ENCODE data around the gene TM4SF5. TPM values are rescaled to one million over a fixed set of nuclear protein-coding genes. Genes with fewer than 3 reads are reported as not detected.

TM4SF5 gene
- polyA plus RNA-seq, 1 of the 3 experiments (the other 2 are of a cell fraction), result not detected

- Histone ChIP-seq H3K4me1 (ENCODE audit: control insufficient read depth in 1 of 2, insufficient read depth in 2 of 2, low read depth in 1 of 2, low read length in 1 of 2) (peaks cover 0 to 7% of the 10 kb centered on the region in 2 experiments; a peak in 1 of 4 replicates), H3K4me2 (no peak overlapping the region), H4K20me1 (ENCODE audit: insufficient read depth) (no peaks in the 10 kb centered on the region), H2AFZ (ENCODE audit: low read depth) (no peak overlapping the region), H3K9me3 (no peaks in the 10 kb centered on the region), H3K9ac (no peak overlapping the region), H3K9me2 (no peaks in the 10 kb centered on the region), H3K79me2 (ENCODE audit: insufficient read depth) (no peaks in the 10 kb centered on the region), H3K27ac (ENCODE audit: low read depth in 2 of 2, low read length in 1 of 2) (no peak overlapping the region), H3K4me3 (ENCODE audit: low read depth in 2 of 2, low read length in 1 of 2) (no peak overlapping the region), H3F3A (replicated peaks; ENCODE audit: insufficient read depth) (peaks cover 11% of the 10 kb centered on the region), H3K27me3 (ENCODE audit: insufficient read depth) (peaks cover 47% of the 10 kb centered on the region), H3K36me3 (replicated peaks in 1 of 2; ENCODE audit: control insufficient read depth in 1 of 2, insufficient read depth in 2 of 2, low read length in 1 of 2) (no peaks in the 10 kb centered on the region)
- no peak for TF ChIP-seq PBX3 (IDR thresholded peaks at IDR 0.05)
- TF ChIP-seq REST (IDR thresholded peaks at IDR 0.05; ENCODE audit: low read depth, low read length), result no peak
- no peak for TF ChIP-seq JUND (IDR thresholded peaks at IDR 0.05)
- TF ChIP-seq CTCF (IDR thresholded peaks at IDR 0.05), result no peak
- no peak for TF ChIP-seq ELF1 (IDR thresholded peaks at IDR 0.05)
- TF ChIP-seq IRF3 (IDR thresholded peaks at IDR 0.05; ENCODE audit: low read depth, low read length), result no peak
- no peak for TF ChIP-seq TAF1 (IDR thresholded peaks at IDR 0.05; ENCODE audit: borderline replicate concordance, low read depth, low read length)
- TF ChIP-seq USF1 (IDR thresholded peaks at IDR 0.05; ENCODE audit: borderline replicate concordance, low read depth), result no peak
- no peak for TF ChIP-seq EP300 (IDR thresholded peaks at IDR 0.05; ENCODE audit: borderline replicate concordance in 1 of 2, low read depth in 1 of 2, low read length in 1 of 2)
- TF ChIP-seq, protein P1, sequence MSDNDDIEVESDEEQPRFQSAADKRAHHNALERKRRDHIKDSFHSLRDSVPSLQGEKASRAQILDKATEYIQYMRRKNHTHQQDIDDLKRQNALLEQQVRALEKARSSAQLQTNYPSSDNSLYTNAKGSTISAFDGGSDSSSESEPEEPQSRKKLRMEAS (IDR thresholded peaks at IDR 0.05; ENCODE audit: low read depth), result no peak
- TF ChIP-seq RAD21 (IDR thresholded peaks at IDR 0.05; ENCODE audit: low read length), result no peak
- TF ChIP-seq, protein P2, sequence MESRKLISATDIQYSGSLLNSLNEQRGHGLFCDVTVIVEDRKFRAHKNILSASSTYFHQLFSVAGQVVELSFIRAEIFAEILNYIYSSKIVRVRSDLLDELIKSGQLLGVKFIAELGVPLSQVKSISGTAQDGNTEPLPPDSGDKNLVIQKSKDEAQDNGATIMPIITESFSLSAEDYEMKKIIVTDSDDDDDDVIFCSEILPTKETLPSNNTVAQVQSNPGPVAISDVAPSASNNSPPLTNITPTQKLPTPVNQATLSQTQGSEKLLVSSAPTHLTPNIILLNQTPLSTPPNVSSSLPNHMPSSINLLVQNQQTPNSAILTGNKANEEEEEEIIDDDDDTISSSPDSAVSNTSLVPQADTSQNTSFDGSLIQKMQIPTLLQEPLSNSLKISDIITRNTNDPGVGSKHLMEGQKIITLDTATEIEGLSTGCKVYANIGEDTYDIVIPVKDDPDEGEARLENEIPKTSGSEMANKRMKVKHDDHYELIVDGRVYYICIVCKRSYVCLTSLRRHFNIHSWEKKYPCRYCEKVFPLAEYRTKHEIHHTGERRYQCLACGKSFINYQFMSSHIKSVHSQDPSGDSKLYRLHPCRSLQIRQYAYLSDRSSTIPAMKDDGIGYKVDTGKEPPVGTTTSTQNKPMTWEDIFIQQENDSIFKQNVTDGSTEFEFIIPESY (IDR thresholded peaks at IDR 0.05; ENCODE audit: borderline replicate concordance, low read depth), result no peak
- TF ChIP-seq NRF1 (IDR thresholded peaks at IDR 0.05; ENCODE audit: low read depth, low read length), result no peak
- TF ChIP-seq RFX5 (IDR thresholded peaks at IDR 0.05; ENCODE audit: low read length), result no peak
- TF ChIP-seq POLR2AphosphoS5 (IDR thresholded peaks at IDR 0.05; ENCODE audit: low read depth, low read length), result no peak
- TF ChIP-seq CHD2 (IDR thresholded peaks at IDR 0.05; ENCODE audit: low read length, partially characterized antibody), result no peak
- POLR2A ChIA-PET, result no interaction called here
- WGBS (ENCODE audit: low lambda C conversion rate), result 78% methylated on average over 7 of the region's 8 CpGs
- CTCF ChIA-PET, result interaction anchor here (1.2 to 2.5 kb wide), 2 partner anchors 42 to 47 kb away, joined by 3 to 6 read pairs; no protein-coding TSS in a partner anchor
- DNase-seq, result no peak
These were observed 28.5 kb upstream of the TM4SF5 start for GRCh38 chr17:4743216-4743615.

Data from SK-N-SH (cell line).